CD1c-positive myeloid dendritic cell (primary cell): ENCODE results near the gene PATL2.
"Not testable (repeated sequence)": the region's sequence is repeated elsewhere in the genome, so short reads cannot be mapped to it uniquely, and the experiment has no call there.

ENCODE experiments used
- DNase-seq: peaks from one replicate; pipeline ENCODE4 v3.0.0-alpha.2; 2016; ENCODE audit errors: extremely low spot score

The PATL2 gene

DNA sequence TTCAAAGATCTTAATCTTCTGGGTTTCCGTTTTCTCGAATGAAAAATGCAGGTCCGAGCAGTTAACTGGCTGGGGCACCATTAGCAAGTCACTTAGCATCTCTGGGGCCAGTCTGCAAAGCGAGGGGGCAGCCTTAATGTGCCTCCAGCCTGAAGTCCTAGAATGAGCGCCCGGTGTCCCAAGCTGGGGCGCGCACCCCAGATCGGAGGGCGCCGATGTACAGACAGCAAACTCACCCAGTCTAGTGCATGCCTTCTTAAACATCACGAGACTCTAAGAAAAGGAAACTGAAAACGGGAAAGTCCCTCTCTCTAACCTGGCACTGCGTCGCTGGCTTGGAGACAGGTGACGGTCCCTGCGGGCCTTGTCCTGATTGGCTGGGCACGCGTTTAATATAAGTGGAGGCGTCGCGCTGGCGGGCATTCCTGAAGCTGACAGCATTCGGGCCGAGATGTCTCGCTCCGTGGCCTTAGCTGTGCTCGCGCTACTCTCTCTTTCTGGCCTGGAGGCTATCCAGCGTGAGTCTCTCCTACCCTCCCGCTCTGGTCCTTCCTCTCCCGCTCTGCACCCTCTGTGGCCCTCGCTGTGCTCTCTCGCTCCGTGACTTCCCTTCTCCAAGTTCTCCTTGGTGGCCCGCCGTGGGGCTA is at the start of gene PATL2, which contains the start of gene B2M:
Gene PATL2, minus strand, starts transcription at position 228 of the 647 bp plus-strand sequence. CDS start 34,833 bp downstream, outside the sequence.
Gene B2M, plus strand, starts transcription at position 422 of the 647 bp plus-strand sequence. Its CDS starts 30 bp downstream, at position 452.
- DNase-seq, result peak; percentile 99

- DNase-seq, result no peak
Observed at GRCh38 chr15:44753345-44753744, 42.2 kb upstream of the PATL2 start.

GRCh38 chr15:44743454-44743853 is 32.3 kb upstream of the PATL2 start:
- not testable (repeated sequence) for DNase-seq

GRCh38 chr15:44739222-44739847 is 28.2 kb upstream of the PATL2 start:
- DNase-seq, result not testable (repeated sequence)

DNA sequence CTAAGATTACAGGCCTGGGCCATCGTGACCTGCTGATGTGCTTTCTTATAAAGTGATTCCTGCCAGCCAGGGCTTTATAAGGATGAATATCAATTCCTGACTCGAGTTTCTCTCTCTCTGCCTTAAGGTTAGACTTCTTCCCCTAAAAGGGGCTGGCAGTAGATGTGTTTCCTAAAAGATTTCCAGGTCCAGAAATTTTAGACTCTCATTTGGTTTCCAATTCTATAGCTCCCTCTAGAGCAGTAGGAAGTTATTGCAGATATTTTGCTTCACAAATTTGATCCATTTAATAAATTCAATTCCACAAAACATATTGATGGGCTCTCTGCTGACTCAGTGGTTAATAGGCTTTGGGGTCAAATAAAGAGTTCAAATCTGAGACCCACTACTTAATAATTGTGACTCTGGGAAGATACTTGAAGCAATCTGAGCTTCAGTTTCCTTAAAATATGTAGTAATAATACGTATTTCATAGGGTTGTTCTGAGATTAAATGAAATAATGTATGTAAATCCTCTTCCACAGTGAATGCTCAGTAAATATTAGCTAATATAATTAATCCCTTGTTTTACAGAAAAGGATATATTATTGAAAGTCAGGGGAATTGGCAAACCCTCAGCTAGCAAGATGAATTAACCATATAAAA is 27.3 kb upstream of the PATL2 start:
- peak; percentile 85 for DNase-seq

- peak; percentile 24 for DNase-seq
Observed at GRCh38 chr15:44736181-44736765, 25.1 kb upstream of the PATL2 start, which contains the start of gene TRIM69. Gene TRIM69 (plus strand): TSS chr15:44736528. CDS start chr15:44736705, 177 bp downstream.

GRCh38 chr15:44735482-44736180 is 24.5 kb upstream of the PATL2 start:
- peak; percentile 93 for DNase-seq

DNA sequence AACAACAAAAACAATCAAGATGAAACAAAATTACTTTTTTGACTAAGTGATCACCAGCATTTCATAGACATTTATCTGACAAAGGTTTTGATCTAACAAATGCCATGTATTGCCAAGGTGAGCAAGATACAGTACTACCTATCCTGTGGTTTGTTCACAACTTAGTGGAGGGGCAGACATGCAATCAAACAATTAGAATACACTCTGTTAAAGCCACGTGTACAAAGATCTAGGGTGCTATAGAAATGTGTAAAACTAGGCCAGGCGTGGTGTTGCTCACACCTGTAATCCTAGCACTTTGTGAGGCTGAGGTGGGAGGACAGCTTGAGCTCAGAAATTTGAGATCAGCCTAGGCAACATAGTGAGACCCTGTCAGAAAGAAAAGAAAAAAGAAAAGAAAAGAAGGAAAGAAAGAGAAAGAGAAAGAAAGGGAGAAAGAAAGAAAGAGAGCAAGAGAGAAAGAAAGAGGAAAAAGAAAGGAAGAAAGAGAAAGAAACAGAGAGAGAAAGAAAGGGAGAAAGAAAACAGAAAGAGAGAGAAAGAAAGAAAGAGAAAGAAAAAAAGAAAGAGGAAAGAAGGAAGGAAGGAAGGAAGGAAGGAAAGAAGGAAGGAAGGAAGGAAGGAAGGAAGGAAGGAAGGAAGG is 23.8 kb upstream of the PATL2 start:
- DNase-seq, result no peak

- DNase-seq, result peak; percentile 45
Observed at GRCh38 chr15:44729408-44730127, 18.4 kb upstream of the PATL2 start.

DNA sequence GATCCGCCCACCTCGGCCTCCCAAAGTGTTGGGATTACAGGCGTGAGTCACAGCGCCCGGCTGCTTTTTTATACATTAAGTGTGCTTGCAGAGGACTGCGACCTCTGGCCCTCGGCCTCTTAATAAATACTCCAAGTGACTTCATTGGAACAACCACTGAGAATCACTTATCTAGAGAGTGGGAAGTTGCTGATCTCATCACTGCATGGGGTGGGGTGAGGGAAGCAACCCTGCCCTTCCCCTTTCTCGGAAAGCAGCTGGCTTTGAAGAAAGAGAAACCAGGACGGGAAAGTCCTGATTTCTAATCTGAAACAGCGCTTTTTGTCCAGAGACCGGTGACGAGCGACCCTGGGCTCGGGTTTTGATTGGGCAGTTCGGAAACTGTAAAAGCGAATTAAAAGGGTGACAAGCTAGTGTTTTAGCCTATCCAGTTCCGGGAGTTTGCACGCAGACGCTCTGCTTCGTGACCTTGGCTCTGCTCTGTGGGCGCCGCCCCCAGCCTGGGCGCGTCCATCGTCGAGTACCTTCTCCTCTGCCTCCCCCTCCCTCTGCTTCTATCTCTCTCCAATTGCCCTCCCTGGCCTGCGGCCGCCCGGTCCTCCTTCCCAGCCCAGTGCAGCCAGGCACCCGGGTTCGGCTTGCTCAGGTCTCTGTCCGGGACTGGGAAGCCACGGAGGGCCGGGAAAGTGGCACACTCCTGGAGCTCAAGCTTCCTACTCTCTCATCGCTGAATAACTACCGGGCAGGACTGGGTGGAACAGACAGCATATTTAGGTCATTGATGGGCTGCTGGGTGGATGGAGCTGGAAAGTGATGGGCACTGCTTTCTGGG is 17.7 kb upstream of the PATL2 start:
- DNase-seq, result peak; percentile 99

GRCh38 chr15:44728232-44728575 is 17.1 kb upstream of the PATL2 start:
- DNase-seq, result not testable (repeated sequence)

DNA sequence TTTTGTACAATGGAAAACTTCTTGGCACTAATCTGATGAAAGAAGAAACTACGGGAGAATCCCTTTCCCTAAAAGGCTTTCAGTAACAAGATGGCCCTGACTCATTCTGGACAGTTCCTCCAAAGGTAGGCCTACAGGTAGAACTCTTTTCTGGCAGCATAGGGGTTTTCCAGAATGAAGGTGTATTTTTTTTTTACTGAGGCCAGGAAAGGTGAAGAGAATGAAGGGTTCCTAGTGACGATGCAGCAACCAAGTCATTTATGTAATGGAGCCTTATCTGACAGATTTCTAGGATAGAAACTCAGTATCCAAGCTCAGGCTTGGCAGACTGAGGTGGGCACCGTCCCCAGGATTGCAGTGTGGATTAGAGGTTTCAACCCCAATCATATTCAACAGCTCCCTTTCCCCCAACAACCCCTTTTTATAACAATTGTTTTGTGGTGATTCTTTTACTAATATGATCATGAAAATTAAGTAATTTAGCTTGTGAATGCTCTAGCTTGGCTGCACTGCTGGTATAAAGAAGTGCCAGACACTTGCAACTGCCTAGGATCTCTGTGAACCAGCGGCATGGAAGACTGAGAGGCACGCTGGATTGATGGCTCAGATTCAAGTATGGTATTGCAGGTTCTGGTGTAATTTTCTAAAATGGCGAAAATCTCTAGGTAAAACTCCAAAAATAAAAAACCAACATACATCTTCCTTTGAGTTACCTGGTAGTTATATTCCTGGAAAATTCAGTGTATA is 16.5 kb upstream of the PATL2 start:
- peak; percentile 18 for DNase-seq

DNA sequence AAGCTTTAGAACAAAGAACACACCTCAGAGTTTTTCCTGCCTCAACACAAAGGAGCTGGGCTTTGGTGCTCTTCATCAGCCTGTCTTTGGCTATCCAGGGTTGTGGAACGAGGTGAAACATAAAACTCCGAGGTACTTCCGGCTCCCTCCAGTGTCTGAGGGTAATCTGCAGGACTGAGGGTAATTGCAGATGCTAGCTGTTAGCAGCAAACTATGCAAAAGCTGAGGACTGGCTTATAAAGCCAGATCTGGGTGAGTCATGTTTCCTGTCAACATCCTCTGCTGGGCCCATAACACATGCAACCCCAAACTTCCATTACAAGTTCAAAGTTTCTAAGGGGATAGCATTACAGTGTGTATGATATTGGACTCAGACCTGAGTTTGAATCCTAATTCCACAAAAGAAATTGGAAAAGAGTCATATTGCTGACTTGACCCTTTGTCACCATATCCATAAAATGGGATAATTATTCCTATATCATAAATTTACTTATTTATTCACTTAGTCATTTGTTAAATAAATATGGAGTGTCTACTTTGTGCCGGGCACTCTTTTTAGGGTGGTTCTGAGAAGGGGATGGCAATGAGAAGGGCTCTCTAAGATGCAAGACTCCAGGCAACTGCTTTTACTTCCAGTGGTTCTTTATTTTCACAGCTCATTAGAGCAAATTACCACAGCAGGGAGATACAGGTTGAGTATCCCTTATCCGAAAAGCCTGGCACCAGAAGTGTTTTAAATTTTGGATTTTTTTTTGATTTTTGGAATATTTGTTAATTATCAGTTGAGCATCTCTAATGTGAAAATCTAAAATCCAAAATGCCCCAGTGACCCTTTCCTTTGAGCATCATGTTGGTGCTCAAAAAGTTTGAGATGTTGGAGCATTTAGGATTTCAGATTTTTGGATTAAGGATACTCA is 15.7 kb upstream of the PATL2 start:
- DNase-seq, result peak; percentile 89

DNA sequence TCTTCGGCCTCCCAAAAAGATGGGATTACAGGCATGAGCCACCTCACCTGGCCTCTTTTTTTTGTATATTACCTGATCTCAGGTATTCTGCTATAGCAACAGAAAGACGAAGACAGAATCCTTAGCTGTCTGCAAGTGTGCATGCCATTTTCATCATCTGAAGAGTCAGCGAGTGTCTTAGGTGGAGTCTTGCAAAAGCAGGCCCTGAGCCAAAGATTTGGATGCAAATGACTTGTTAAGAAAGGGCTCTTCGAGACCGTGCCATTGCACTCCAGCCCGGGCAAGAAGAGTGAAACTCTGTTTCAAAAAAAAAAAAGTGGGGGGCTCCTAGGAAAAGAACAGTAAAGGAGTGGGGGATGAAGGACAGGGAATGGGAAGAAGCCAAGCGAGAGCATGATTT is 15.0 kb upstream of the PATL2 start:
- DNase-seq, result peak; percentile 51

GRCh38 chr15:44722011-44722410 is 10.9 kb upstream of the PATL2 start:
- DNase-seq, result no peak

- no peak for DNase-seq
Observed at GRCh38 chr15:44720460-44721176, 9.5 kb upstream of the PATL2 start.

GRCh38 chr15:44720000-44720435 is 8.9 kb upstream of the PATL2 start:
- not testable (repeated sequence) for DNase-seq
